Measurements from ENCODE around the gene SKIL.

SKIL gene

DNA sequence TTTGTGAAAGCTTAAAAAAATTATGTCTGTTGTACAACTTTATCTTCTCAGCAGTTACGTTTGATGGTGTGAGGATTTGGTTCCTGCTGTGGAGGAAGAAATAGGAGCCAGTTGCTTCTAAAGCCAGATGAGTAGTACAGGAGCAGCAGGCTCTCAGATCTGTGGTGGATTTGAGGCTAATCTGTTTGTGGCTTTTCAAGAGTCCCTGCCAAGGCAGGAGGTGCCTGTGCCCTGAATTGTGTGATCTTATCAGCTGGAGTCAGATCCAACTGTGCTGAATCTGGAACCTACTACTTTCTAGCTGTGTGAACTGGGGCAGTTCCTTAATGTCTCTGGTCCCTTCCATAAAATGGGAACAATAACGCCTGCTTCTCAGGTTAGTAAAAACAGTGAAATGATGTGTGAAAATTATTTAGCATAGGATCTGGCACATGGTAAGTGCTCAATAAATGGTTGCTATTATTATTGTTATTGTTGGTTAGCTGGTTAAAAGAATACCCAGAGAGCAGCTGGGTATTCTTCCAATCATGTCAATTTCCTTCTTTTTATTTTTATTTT lies 68.8 kb downstream of the SKIL start:
- Histone ChIP-seq H3K36me3 (ENCODE audit: insufficient read depth, low read length) (no peaks in the 10 kb centered on the region), H3K4me1 (ENCODE audit: insufficient read depth, low read length) (peaks cover 6% of the 10 kb centered on the region; the same call in 1 of the 2 replicates), H3K9ac (ENCODE audit: low read depth, low read length) (no peak overlapping the region), H3K9me3 (ENCODE audit: control insufficient read depth, insufficient read depth, low read length) (no peaks in the 10 kb centered on the region)

DNA sequence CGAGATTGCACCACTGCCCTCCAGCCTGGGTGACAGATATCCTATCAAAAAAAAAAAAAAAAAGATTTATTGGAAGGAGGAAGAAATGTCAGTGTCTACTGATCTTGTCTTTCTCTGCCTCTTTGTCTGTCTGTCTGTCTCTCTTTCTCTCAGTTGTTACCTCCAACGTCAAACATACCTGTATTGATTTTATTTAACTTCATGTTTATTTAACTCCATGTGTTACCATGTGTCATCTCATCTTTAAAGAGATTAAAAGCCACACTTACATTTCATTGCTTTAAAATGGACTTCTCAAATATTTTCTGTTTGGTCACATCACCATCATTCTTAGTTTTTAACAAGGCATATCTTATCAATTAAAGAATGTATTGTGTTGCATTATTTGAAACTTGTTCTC lies 70.6 kb downstream of the SKIL start:
- H3K36me3 ChIP-seq (ENCODE audit: insufficient read depth, low read length), result no peaks in the 10 kb centered on the region
- H3K4me1 ChIP-seq (ENCODE audit: insufficient read depth, low read length), result peaks cover 6% of the 10 kb centered on the region; the same call in 1 of the 2 replicates
- H3K9ac ChIP-seq (ENCODE audit: low read depth, low read length), result no peak overlapping the region
- H3K9me3 ChIP-seq (ENCODE audit: control insufficient read depth, insufficient read depth, low read length), result no peaks in the 10 kb centered on the region

DNA sequence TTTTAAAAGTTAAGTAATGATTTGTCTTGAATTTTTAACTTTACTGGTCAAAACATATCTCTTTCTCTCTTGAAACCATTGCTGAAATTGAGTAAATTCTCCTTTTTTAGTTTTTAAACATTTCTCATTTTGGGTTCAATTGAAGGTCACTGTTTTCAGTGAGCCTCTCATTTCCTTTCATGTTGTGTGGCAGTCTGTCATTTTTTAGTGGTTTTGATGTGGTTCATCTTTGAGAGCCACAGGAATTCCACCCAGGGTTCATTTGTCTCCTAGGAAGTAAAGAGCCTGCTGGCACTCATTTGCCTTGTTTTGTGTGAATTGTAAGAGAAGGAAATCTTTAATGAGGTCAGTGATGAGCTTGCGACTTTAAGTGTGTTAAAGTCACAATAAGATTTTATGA lies 71.5 kb downstream of the SKIL start:
- Histone ChIP-seq H3K9ac (ENCODE audit: low read depth, low read length) (no peak overlapping the region), H3K9me3 (ENCODE audit: control insufficient read depth, insufficient read depth, low read length) (no peaks in the 10 kb centered on the region), H3K36me3 (ENCODE audit: insufficient read depth, low read length) (no peaks in the 10 kb centered on the region), H3K4me1 (ENCODE audit: insufficient read depth, low read length) (peaks cover 6% of the 10 kb centered on the region; the same call in 1 of the 2 replicates)

DNA sequence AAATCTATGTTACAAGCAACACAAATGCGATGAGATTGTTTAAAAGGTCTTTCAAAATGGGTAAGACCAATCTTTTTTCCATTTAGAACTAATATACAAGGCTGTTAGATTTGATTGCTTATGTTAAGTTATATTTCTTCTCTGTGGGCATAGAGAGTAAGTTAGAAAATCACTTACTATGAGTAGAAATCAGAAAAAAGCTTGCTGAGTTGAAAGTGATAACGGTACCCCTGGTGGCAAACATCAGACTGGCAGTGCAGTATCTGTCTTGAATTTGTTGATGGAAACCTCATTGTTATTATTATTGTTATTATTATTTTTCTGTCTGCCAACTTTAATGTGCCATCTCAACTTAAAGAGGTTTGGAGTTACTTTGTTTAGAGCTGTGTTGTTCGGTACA lies 73.5 kb downstream of the SKIL start:
- Histone ChIP-seq H3K4me1 (ENCODE audit: insufficient read depth, low read length) (no peaks in the 10 kb centered on the region), H3K9ac (ENCODE audit: low read depth, low read length) (no peak overlapping the region), H3K36me3 (ENCODE audit: insufficient read depth, low read length) (no peaks in the 10 kb centered on the region), H3K9me3 (ENCODE audit: control insufficient read depth, insufficient read depth, low read length) (no peaks in the 10 kb centered on the region)

DNA sequence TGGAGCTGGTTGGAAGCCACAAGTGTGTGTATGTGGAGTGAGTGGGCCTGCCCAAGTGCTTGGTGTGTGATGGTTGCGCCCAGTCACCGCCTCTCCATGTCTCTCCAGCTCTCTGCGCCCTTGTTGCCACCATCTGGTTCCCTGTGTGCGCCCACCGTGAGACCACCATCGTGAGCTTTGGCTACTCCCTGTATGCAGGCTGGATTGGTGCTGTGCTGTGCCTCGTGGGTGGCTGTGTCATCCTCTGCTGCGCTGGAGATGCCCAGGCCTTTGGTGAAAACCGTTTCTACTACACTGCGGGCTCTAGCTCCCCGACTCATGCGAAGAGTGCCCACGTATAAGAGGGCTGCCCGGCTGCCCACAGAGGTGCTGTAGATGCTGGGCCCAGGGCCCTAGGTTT lies 74.9 kb downstream of the SKIL start:
- Histone ChIP-seq H3K9ac (ENCODE audit: low read depth, low read length) (no peak overlapping the region), H3K36me3 (ENCODE audit: insufficient read depth, low read length) (no peaks in the 10 kb centered on the region), H3K9me3 (ENCODE audit: control insufficient read depth, insufficient read depth, low read length) (no peaks in the 10 kb centered on the region), H3K4me1 (ENCODE audit: insufficient read depth, low read length) (no peaks in the 10 kb centered on the region; the same call in 1 of the 2 replicates)

DNA sequence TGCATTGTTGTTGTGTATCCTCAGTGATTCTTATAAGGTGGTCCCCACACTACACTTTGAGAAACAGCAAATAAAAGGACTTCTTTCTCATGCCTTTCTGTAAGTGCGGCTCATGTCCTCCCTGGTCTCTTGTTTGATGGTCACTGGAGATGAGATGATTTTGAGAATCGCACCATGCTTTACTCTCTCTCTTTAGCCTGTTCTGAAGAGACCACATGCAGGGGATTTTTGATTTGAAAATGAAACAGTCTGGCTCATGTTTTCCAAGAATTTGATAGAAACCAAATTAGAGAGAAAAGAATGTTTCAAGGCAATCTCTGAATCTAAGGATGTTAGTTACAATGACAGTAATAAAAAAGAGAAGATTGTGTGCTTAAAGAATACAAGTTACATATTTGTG lies 79.2 kb downstream of the SKIL start:
- Histone ChIP-seq H3K36me3 (ENCODE audit: insufficient read depth, low read length) (no peaks in the 10 kb centered on the region), H3K9me3 (ENCODE audit: control insufficient read depth, insufficient read depth, low read length) (no peaks in the 10 kb centered on the region), H3K4me1 (ENCODE audit: insufficient read depth, low read length) (no peaks in the 10 kb centered on the region; the same call in 1 of the 2 replicates), H3K9ac (ENCODE audit: low read depth, low read length) (no peak overlapping the region)

DNA sequence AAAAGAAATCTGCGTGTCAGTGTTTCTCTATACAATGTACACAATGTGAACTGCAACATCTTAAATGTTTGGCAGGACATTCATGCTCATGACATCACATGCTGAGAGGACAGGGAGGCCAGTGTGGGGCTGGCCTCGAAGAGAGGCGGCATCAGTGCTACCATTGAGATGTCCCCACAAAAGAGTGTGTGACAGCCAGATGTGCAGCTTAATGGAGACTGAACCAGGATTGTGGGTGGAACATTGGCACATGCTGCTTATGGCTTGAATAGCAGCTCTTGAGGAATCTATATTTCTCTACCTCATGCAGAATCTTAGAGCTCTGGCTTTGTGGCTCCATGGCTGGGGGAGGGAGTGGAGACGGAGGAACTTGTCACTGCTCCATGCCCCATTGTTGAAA lies 79.7 kb downstream of the SKIL start:
- no peak overlapping the region for H3K9ac ChIP-seq (ENCODE audit: low read depth, low read length)
- no peaks in the 10 kb centered on the region for H3K36me3 ChIP-seq (ENCODE audit: insufficient read depth, low read length)
- H3K4me1 ChIP-seq (ENCODE audit: insufficient read depth, low read length), result no peaks in the 10 kb centered on the region; the same call in 1 of the 2 replicates
- H3K9me3 ChIP-seq (ENCODE audit: control insufficient read depth, insufficient read depth, low read length), result no peaks in the 10 kb centered on the region

DNA sequence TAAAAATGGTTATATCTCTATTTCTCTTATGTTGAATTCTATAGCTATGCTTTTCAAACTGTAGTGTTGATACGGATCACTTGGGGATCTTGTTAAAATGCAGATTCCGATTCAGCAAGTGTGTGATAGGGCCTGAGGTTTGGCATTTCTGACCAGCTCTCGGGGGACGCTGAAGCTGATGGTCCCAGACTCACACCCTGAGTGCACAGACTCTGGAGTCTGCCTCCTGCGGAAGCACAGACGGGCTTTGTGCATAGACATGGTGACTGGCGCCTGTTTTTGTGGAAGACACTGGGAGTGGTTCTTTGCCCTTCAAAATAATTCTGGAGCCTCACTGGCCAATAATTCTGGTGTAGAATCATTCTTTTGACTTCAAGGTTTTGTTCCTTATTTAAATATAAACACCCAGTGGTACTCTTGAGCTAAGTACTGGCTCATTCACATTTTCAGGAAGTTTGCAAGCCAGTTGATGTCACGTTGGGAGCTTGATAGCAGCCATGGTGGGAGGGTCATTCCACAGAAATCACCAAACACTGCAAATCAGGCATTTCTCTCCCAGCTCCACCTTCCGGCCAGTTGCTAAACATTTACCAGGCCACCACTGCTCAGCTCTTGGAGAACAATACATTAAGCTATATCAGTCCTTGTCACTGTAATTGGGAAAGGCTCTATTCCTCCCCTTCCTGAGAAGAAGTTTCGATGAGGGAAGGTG lies 80.3 kb downstream of the SKIL start:
- Histone ChIP-seq H3K9ac (ENCODE audit: low read depth, low read length) (no peak overlapping the region), H3K4me1 (ENCODE audit: insufficient read depth, low read length) (no peaks in the 10 kb centered on the region; the same call in 1 of the 2 replicates), H3K36me3 (ENCODE audit: insufficient read depth, low read length) (no peaks in the 10 kb centered on the region), H3K9me3 (ENCODE audit: control insufficient read depth, insufficient read depth, low read length) (no peaks in the 10 kb centered on the region)

DNA sequence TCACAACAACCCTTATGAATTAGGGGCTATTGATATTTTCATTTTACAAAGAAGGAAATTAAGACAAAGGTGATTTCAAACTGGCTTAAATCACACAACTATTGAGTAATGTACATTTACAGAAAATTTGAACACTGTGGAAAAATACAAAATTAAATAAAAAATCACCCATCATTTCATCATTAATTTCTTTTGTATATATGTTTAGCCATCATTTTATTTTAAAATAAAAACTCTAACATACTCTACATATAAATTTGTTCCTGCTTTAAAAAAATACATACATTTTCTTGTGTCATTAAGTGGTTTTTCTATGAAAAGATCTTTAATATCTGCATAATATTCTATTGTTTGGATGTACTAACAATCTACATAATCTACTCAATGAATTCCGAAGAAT lies 81.3 kb downstream of the SKIL start:
- no peak overlapping the region for H3K9ac ChIP-seq (ENCODE audit: low read depth, low read length)
- H3K9me3 ChIP-seq (ENCODE audit: control insufficient read depth, insufficient read depth, low read length), result no peaks in the 10 kb centered on the region
- H3K4me1 ChIP-seq (ENCODE audit: insufficient read depth, low read length), result no peaks in the 10 kb centered on the region; the same call in 1 of the 2 replicates
- no peaks in the 10 kb centered on the region for H3K36me3 ChIP-seq (ENCODE audit: insufficient read depth, low read length)

DNA sequence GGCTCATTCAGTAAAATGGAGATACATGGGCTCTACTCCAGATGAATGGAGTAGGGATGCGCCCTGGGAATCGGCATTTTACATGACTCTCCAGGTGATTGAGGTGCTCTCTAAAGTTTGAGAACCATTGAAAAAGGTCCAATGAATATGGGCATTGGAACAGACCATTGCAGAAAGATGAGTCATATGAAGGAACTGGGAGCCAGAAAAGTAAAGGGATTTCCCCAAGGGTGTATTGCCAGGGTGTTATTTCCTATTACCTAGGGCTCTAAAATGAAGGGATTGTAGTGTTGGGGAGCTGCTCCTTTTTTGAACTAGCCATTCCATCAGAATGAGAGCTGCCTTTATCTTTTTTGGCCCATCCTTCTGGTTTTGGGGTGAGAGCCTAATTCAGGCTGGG lies 82.8 kb downstream of the SKIL start:
- H3K4me1 ChIP-seq (ENCODE audit: insufficient read depth, low read length), result no peaks in the 10 kb centered on the region; the same call in 1 of the 2 replicates
- H3K9me3 ChIP-seq (ENCODE audit: control insufficient read depth, insufficient read depth, low read length), result no peaks in the 10 kb centered on the region

DNA sequence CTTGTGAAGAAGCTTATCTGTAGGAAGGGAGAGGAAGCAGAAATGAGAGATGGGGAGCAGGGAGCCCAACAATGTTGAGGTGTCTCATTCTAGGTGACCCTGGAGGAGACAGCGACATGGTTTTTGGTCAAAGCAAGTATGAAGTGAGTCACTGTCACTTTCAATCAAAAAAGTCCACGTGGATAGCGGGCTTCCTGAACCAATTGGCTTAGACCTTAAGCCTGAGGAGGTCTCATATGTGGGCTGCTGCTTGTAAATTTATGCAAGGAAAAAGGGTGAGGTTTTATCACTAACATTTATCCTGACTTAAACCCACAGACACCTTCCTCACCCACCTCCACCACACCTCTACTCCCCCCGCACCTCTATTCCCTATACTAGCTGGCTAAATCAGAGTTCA lies 83.9 kb downstream of the SKIL start:
- H3K9me3 ChIP-seq (ENCODE audit: control insufficient read depth, insufficient read depth, low read length), result no peaks in the 10 kb centered on the region
- no peaks in the 10 kb centered on the region; the same call in 1 of the 2 replicates for H3K4me1 ChIP-seq (ENCODE audit: insufficient read depth, low read length)
- no peaks in the 10 kb centered on the region for H3K36me3 ChIP-seq (ENCODE audit: insufficient read depth, low read length)
- H3K9ac ChIP-seq (ENCODE audit: low read depth, low read length), result no peak overlapping the region

More for the DNA sequence above, 82.8 kb downstream of the SKIL start:
- Histone ChIP-seq H3K36me3 (ENCODE audit: insufficient read depth, low read length) (no peaks in the 10 kb centered on the region), H3K9ac (ENCODE audit: low read depth, low read length) (no peak overlapping the region)

DNA sequence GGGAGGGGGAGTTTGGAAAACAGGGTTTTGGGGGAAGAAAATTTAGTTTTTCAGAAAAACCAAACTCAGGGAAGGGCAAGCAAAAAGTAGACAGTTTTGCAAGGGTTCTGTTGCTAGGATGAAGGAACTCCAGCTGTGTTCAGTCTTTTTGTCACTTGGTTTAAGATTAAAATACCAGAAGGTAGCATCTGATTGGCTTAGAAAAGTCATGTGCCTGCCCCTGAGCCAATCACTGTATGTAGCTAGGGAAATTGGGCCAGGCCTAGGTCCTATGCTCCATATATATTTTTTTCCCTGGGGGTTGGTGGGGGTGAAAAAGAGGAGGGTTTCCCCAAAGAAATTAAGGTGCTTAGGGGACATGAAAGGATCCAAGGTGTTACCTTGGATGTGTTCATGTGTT lies 85.4 kb downstream of the SKIL start:
- Histone ChIP-seq H3K36me3 (ENCODE audit: insufficient read depth, low read length) (no peaks in the 10 kb centered on the region), H3K9me3 (ENCODE audit: control insufficient read depth, insufficient read depth, low read length) (no peaks in the 10 kb centered on the region), H3K9ac (ENCODE audit: low read depth, low read length) (no peak overlapping the region), H3K4me1 (ENCODE audit: insufficient read depth, low read length) (no peaks in the 10 kb centered on the region)

DNA sequence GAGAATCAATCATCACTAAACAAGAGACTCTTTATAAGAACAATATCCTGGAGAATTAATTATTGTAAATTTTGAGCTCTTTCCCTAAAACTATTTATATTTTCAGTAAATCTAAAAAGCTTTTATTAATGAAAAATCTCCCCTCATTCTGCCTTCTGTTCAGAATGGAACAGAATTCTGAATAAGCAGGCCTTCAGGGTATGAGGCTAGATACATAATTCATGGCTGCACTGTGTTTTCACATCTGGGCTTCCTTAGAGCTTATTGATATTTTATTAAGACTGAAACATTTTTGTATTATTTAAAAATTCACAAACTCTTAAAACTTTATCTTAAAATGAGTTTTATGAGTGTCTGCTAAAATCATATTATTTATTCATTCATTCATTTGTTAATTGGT lies 85.9 kb downstream of the SKIL start:
- Histone ChIP-seq H3K4me1 (ENCODE audit: insufficient read depth, low read length) (no peaks in the 10 kb centered on the region), H3K36me3 (ENCODE audit: insufficient read depth, low read length) (no peaks in the 10 kb centered on the region), H3K9me3 (ENCODE audit: control insufficient read depth, insufficient read depth, low read length) (no peaks in the 10 kb centered on the region), H3K9ac (ENCODE audit: low read depth, low read length) (no peak overlapping the region)
